Stromal cell of bone marrow (primary cell): ENCODE data around the gene DNAJC7.
A peak's percentile ranks its signal among the peaks of the same experiment; 100 is the strongest.

Experiments
- DNase-seq: peaks from one replicate; pipeline ENCODE4 v3.0.0-alpha.2; 2012; ENCODE audit warnings: low read depth

Gene DNAJC7

DNA sequence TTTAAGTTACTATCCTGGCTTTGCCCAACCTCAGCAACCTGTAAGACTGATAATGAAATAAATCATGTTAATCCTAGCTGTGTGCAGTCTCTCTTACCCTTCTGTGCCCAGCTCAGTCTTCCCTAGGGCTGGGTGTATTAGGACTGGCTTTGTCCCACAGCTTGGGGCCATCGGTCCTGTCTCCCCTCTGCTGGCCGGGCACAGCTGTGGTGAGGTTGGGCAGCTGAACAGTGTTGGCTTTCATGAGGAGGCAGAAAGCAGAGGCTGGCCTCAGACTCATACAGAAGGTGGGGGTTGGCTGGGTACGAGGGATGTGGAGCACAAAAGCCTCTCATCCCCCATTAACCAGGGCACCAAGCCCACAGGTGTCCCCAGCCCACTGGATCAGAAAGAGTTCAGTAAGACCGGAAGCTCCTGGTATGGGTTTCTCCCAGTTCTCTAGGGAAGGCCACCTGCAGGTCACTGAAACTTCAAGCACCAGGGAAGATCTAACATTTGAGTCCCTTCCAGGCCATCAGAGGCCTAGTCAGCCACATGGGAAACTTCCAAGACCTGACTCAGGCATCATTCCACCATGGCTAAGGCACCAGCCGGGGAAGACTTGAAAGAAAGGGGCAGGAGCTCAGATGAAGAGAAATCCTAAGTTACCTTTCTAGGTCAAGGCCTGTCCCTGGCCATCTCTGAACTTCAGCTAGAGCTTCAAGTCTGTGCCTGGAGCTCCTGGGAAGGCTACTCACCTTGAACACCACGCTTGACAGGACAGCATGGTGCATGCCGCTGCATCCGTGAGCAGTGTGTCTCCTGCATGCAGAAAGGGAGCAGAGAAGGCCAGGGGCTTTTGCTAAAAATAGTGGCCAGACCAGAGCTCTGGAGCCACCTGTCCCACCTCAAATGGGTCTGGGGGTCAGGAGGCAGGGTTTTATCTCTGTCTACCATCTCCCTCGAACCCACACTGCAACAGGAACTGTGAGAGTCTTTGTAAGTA lies 41.8 kb downstream of the DNAJC7 start:
- DNase-seq: no peak

DNA sequence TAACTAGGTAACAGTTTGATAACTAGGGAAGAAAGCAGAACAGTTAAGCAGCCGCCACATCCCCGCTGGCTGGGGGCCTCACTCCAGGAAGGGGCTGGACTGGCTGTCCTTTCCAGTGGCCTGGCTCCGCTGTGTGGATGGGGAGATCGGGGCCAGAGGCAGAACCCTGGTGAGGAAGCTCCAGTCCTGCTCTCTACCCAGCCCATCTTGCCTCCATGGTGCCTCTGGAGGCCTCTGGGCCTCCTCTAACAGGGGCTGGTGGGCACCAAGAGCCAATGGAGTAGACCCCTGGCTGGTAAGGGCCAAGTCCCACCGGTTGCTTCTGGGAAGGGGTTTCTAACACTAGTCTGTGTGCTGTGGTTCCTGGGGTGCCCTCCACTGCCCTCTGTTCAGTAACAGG lies 42.6 kb downstream of the DNAJC7 start:
- no peak for DNase-seq

- DNase-seq: no peak
These were observed 43.2 kb downstream of the DNAJC7 start for GRCh38 chr17:41974031-41974430.

GRCh38 chr17:41973408-41973811 lies 43.8 kb downstream of the DNAJC7 start:
- DNase-seq: no peak

GRCh38 chr17:41972571-41973407 lies 44.5 kb downstream of the DNAJC7 start:
- no peak for DNase-seq

DNA sequence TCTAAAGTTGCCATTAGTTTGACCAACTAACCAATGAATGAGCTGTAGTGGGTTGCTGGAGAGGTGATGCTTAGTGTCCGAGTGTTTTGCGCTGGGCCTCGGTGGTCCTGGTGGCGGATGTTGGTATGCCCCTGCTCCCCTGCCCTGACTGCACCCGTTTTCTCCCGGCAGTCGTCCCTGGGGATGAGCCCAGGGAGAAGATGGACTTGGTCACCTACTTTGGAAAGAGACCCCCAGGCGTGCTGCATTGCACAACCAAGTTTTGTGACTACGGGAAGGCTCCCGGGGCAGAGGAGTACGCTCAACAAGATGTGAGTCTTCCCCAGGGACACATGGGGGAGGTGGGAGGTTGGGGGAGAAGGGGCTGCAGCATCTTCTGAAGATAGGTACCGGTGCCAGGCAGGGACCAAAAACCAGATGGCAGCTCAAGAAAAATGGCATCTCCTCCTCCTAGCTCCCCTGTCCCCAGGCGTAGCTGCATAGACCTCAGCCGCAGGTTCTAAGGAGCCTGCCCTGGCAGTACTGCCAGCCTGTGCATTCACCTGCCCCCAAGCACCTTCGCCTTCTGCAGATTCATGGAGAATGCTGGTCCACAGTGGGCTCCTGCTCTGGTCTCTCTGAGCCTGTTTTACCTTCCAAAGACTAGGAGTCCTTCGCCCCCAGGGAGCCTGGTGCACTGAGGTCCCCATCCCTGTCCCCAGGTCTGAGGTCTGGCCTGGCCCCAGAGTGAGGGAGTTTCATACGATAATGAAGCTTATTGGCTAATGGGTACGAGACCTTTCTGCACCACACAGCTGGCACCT lies 45.3 kb downstream of the DNAJC7 start:
- no peak for DNase-seq

GRCh38 chr17:41970901-41971331 lies 46.3 kb downstream of the DNAJC7 start:
- DNase-seq: no peak

DNA sequence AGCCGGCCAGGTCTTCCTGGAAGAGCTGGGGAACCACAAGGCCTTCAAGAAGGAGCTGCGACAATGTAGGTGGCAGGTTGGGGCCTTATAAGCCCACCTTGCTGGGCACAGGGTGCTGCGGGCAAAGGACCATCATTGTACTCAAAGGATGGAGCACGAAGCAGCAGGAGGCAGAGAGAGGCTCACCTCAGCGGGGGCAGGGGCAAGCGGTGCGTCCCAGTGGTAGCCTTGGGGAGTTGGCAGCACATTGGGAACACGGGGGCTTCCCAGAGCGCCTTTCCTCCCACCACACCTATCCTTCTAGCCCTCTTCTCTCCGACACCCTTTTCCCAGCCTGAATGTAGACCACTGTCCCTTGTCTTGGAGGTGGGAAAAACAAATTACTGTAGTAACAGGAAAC lies 48.6 kb downstream of the DNAJC7 start:
- no peak for DNase-seq

- DNase-seq: no peak
These were observed 49.2 kb downstream of the DNAJC7 start for GRCh38 chr17:41967921-41968578.

DNA sequence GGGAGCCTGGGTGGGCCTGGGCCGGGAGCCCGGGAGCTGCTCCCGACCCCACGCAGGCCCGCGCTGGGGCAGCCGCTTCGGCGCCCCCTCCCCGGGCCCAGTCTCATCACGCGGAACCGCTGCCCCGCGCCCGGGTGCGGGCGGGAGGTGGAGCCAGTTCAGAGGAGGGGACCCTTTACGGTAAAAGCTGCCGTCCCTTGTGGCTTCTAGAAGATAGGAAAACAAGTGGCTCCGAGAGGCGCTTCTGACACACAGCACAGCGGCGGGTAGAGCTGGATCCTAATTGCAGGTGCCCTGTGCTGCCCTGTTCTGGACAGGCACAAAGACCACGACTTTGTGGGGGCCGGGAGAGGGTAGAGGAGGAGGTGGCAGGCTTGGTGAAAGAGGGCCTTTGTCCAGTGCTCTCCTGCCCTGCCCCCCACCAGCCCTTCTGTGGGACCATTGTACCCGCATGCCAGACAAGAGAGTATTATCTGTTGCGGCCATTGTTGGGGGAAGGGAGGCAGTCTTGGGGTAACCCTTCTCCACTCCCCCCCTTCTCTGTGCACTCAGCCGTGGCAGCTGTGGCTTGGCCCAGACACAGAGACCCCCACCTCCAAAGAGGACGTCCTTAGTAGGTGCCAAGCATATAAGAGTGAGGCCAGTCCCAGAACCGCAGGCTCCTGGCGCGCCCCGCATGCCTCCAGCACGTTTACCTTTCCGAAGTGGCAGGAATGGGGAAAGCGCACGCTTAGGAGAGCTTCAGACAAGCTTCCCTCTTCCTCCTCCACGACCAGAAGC lies 49.9 kb downstream of the DNAJC7 start:
- DNase-seq: no peak

GRCh38 chr17:41966463-41967140 lies 50.6 kb downstream of the DNAJC7 start, which contains the start of gene CNP:
TSS of gene CNP (plus strand) at chr17:41966795. CDS start at chr17:41966885, 90 bp downstream.
- DNase-seq: peak; percentile 82

DNA sequence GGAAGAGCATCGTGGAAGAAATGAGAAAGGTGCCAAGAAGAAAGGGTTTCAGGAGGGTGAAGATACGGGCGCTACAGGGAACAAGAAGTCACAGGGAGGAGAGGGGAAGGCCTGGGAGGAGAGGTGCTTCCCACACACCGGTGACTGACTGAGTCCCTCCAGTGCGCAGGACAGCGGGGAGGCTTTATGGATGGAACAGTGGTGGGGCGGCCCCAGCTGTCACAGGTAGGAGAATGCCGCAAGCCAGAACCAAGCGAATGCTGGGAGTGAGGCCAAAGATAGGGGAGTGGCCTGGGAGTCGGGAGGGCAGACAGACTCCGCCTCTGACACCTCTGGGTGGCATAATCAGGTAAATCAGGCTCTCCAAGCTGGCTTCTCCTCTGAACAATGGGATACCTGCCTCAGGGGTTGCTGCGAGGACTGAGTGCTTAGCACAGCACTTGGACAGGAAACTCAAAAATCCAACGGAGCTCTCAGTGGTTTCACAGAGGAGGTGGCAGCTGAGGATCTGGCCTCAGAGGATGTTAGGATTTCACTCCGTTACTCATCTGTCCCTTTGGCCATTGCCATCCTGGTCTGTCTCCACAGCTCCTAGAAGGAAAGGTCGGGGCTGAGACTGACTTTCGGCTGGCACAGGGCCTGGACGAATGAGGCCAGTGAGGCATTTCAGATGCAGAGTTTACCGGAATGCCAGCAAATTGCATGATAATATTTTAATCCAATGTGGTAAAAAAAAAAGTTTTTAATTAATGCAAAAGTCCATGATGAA lies 51.4 kb downstream of the DNAJC7 start:
- DNase-seq: peak; percentile 18

DNA sequence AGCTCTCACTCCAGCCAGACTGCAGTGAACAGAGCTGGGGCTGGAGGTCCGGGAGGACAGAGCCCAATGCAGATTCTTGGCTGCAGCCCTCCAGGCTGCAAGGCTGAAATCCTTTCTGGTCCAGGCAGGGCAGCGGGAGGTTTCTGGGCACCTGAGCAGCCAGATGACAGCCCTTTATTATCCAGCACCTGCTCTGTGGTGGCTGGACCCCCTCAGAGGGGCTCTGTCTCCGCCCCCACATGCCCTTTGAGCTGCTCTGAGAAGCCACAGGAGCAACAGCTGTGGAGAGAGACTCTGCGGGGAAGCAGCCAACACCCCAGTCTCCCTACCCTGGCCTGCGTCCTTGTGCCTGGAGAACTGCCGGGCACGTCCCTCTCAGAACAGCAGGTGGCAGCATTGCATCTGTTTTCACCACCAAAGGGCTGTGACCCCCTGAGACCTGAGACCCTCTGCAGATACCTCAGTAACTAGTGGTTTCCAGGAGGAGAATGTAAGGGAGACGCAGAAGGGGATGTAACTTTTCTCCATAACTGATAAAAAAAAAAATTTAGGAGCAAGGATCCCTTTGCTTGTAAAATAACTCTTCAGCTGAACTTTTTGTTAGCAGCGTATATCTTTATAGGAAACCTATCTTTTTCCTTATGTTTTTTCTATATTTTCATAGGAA lies 54.3 kb downstream of the DNAJC7 start:
- DNase-seq: peak; percentile 26

DNA sequence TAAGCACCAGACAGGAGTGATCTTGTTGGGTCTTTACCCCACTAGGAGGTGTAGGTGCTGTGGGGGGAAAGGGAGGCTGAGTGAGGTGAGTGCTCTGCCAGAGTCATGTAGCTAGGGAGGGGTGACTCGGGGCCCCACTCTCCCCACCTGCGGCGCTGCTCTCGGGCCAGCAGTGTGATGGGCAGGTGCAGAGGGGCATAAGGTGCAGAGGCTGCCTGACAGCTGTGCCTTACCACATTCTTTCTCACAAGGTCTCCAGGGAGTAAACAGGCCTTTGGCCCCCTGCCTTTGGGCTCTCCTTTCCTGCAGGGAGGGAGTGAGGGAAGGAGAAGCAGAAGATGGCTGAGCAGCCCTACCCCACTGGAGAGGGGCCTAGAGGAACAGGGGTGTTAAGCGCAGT lies 55.1 kb downstream of the DNAJC7 start:
- DNase-seq: no peak

DNA sequence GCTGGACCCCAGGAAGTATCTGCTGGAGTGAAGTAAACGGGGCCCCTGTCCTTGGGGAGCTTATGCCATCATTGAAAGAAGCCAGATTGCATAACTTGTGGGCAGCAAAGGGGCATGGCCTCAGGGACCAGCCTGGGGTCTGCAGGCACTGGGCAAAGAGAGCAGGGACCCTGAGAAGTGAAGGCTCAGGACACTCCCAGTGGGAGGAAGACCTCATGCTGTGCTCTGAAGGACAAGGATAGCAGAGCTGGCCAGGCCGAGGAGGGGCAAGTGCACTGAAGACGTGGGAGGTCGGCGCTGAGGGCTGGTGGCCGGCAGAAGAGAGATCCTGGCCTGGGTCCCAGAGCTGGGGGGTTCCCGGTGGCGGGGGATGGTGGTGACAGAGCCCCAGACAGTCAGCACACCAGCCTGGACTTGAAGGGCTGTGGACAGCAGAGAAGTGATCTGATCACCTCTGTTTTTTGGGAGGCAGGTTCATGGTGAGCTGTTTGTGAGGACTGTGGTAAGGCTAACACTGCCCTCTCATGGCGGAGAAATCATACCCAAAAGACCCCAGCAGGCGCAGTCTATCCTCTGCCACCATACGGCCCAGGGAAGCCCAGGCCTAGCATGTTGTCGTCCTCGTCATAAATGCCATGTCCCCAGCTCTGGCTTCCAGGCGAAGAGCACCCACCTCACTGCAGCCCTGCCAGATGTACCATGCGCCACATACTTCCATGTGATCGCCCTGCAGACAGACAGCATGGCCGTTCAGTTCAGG lies 57.7 kb downstream of the DNAJC7 start:
- peak; percentile 24 for DNase-seq

- no peak for DNase-seq
These were observed 58.3 kb downstream of the DNAJC7 start for GRCh38 chr17:41959030-41959335.

- no peak for DNase-seq
These were observed 59.3 kb downstream of the DNAJC7 start for GRCh38 chr17:41957869-41958439.
